K562 (cell line): ENCODE results near the gene SAMD4A. TPM values are rescaled to one million over a fixed set of nuclear protein-coding genes. Genes with fewer than 3 reads are reported as not detected.
A peak's percentile ranks its signal among the peaks of the same experiment; 100 is the strongest.

Source experiments
- ATAC-seq: fragments of 200-7000 bp; cut with Tn5 transposase; 3 replicates; pipeline ENCODE4 v1.9.1; 2020; ENCODE audit warnings: moderate library complexity
- BruUV-seq: library from RNA; stranded (reverse); fragments of 400-500 nt; replicated peaks from 2 replicates; lab custom pipeline; 2021; lab: Mats Ljungman, UMichigan
- CTCF ChIA-PET: fragments of 300-600 bp; formaldehyde crosslinking; extraction: SDS; loops from one replicate; lab custom pipeline; 2021; ENCODE audit warnings: low intra/inter-chr PET ratio; lab: Yijun Ruan, JAX
- POLR2A ChIA-PET: fragments of 300-600, 350-650 bp; sonication (Branson Sonifier 250); formaldehyde crosslinking; extraction: SDS; loops from one replicate; lab custom pipeline; 2021; ENCODE audit warnings: antibody characterized with exemption, inconsistent platforms; lab: Yijun Ruan, JAX
- DNase-seq, 4 experiments: peaks; one replicate each; pipeline versions ENCODE4 v3.0.0 to v3.0.0-alpha.2; 2011 to 2018; ENCODE audit warnings: low spot score in 3 of 4, mixed read lengths in 3 of 4; ENCODE audit errors: extremely low read depth in 1 of 4
- FAIRE-seq: peaks from 2 replicates; lab custom pipeline; 2011; peaks lifted over from hg19 to GRCh38; lab: Jason Lieb, UNC
- H2AFZ ChIP-seq: 2 replicates; pipeline ENCODE4 v1.6.0; 2011; ENCODE audit warnings: low read depth, low read length, control low read depth, inconsistent platforms
- H3K27ac ChIP-seq: fragments of 200-600 bp; 3 replicates; pipeline ENCODE4 v1.8.0; 2011; ENCODE audit warnings: low read depth, mild to moderate bottlenecking, control low read depth, inconsistent platforms, low read length, moderate library complexity, mixed read lengths; ENCODE audit errors: extremely low read depth
- H3K27me3 ChIP-seq, 2 experiments: fragments of 300-600 bp in 1 of 2; 2 replicates in 1 of 2; 3 replicates in 1 of 2; pipeline versions ENCODE4 v1.6.0 to v1.8.0; 2011; ENCODE audit warnings: inconsistent platforms in 2 of 2, low read length in 2 of 2, mild to moderate bottlenecking in 1 of 2, mixed read lengths in 1 of 2, moderate library complexity in 1 of 2; ENCODE audit not compliant: control insufficient read depth in 2 of 2, insufficient read depth in 2 of 2
- H3K36me3 ChIP-seq: fragments of 300-600 bp; 3 replicates; pipeline ENCODE4 v1.8.0; 2011; ENCODE audit warnings: mild to moderate bottlenecking, low read length, inconsistent platforms; ENCODE audit not compliant: control insufficient read depth, insufficient read depth
- H3K4me1 ChIP-seq, 2 experiments: fragments of 200-600 bp in 1 of 2; replicated peaks in 1 of 2; 2 replicates in 1 of 2; 3 replicates in 1 of 2; pipeline versions ENCODE4 v1.5.1 to v1.8.0; 2011; ENCODE audit warnings: inconsistent platforms in 2 of 2, low read length in 2 of 2, mild to moderate bottlenecking in 1 of 2, mixed read lengths in 1 of 2, moderate library complexity in 1 of 2; ENCODE audit not compliant: control insufficient read depth in 2 of 2, insufficient read depth in 2 of 2
- H3K4me2 ChIP-seq: 2 replicates; pipeline ENCODE4 v1.6.1; 2011; ENCODE audit warnings: low read length, control low read depth, inconsistent platforms, mixed read lengths; ENCODE audit not compliant: insufficient read depth
- H3K4me3 ChIP-seq: fragments of 200-600 bp; sonication (generic), shearing (Covaris generic); 2 replicates; pipeline ENCODE4 v1.5.1; 2016; ENCODE audit warnings: control low read depth, inconsistent platforms
- H3K79me2 ChIP-seq: fragments of 200-600 bp; 3 replicates; pipeline ENCODE4 v1.8.0; 2011; ENCODE audit warnings: low read length, inconsistent platforms; ENCODE audit not compliant: control insufficient read depth, insufficient read depth
- H3K9ac ChIP-seq, 2 experiments: 2 replicates each; pipeline versions ENCODE4 v1.6.0 to v1.6.1; 2011; ENCODE audit warnings: low read depth in 2 of 2, low read length in 2 of 2, control low read depth in 1 of 2, inconsistent platforms in 1 of 2, mild to moderate bottlenecking in 1 of 2, mixed read lengths in 1 of 2; ENCODE audit not compliant: insufficient read depth in 1 of 2
- H3K9me1 ChIP-seq: one replicate; pipeline ENCODE4 v1.6.0; 2011; ENCODE audit warnings: inconsistent platforms, mild to moderate bottlenecking, low read length, moderate library complexity; ENCODE audit not compliant: control insufficient read depth, insufficient read depth
- H3K9me3 ChIP-seq: replicated peaks from 2 replicates; pipeline ENCODE4 v1.5.1; 2011; ENCODE audit warnings: low read depth, low read length, inconsistent platforms; ENCODE audit not compliant: control insufficient read depth, insufficient read depth
- H4K20me1 ChIP-seq: replicated peaks from 2 replicates; pipeline ENCODE4 v1.6.1; 2011; ENCODE audit warnings: low read length, inconsistent platforms, mixed read lengths; ENCODE audit not compliant: control insufficient read depth, insufficient read depth
- CBX1 ChIP-seq: sonication (generic); IDR thresholded peaks from 2 replicates; pipeline ENCODE4 v1.6.1; 2016; ENCODE audit warnings: antibody characterized with exemption, low read depth, mild to moderate bottlenecking
- DDX20 ChIP-seq: fragments of 450-650 bp; IDR thresholded peaks from 2 replicates; pipeline ENCODE4 v1.6.1; 2016; ENCODE audit warnings: missing genetic modification characterization, low read depth, mild to moderate bottlenecking, missing compliant biosample characterization, moderate library complexity
- DMBX1 ChIP-seq: fragments of 250-450 bp; sonication (Bioruptor Pico); IDR thresholded peaks from 2 replicates; pipeline ENCODE4 v1.8.0; 2022; ENCODE audit warnings: inconsistent platforms, mild to moderate bottlenecking, moderate library complexity, borderline replicate concordance
- DPF2 ChIP-seq: fragments of 450-650 bp; IDR thresholded peaks from 2 replicates; pipeline ENCODE4 v1.6.1; 2016
- EGR1 ChIP-seq: fragments of 450-650 bp; conservative IDR thresholded peaks from 2 replicates; pipeline ENCODE4 v1.6.1; 2017; ENCODE audit warnings: mild to moderate bottlenecking
- GTF2F1 ChIP-seq: IDR thresholded peaks from 2 replicates; pipeline ENCODE4 v1.6.1; 2011; ENCODE audit warnings: low read depth, low read length, improper control_type of control experiment
- HNRNPLL ChIP-seq: fragments of 200-400 bp; formaldehyde crosslinking; IDR thresholded peaks from 2 replicates; pipeline ENCODE4 v1.6.1; 2017; ENCODE audit warnings: low read length, low read depth, mild to moderate bottlenecking; ENCODE audit not compliant: poor library complexity, severe bottlenecking
- KLF13 ChIP-seq: fragments of 450-650 bp; IDR thresholded peaks from 2 replicates; pipeline ENCODE4 v1.6.1; 2016; ENCODE audit warnings: missing genetic modification characterization, low read depth, mild to moderate bottlenecking, missing compliant biosample characterization, moderate library complexity, borderline replicate concordance
- TOE1 ChIP-seq, 2 experiments: fragments of 450-650 bp in 1 of 2; sonication (generic) in 1 of 2; formaldehyde crosslinking in 1 of 2; IDR thresholded peaks; 2 replicates each; pipeline versions ENCODE4 v1.7.1 to v1.8.0; 2016 to 2022; ENCODE audit warnings: borderline replicate concordance in 2 of 2, mild to moderate bottlenecking in 2 of 2, antibody characterized with exemption in 1 of 2, inconsistent platforms in 1 of 2, low read depth in 1 of 2, missing genetic modification reagents in 1 of 2, moderate library complexity in 1 of 2
- ZNF175 ChIP-seq: fragments of 200-800 bp; sonication (Bioruptor generic); IDR thresholded peaks from 2 replicates; pipeline ENCODE4 v1.6.1; 2016; ENCODE audit warnings: low read depth, mild to moderate bottlenecking, missing genetic modification characterization, missing compliant biosample characterization
- ZNF239 ChIP-seq: fragments of 250-450 bp; sonication (Bioruptor Pico); IDR thresholded peaks from 2 replicates; pipeline ENCODE4 v1.4.0; 2020; ENCODE audit warnings: mild to moderate bottlenecking
- ZNF830 ChIP-seq: fragments of 250-450 bp; sonication (Bioruptor Pico); IDR thresholded peaks from 2 replicates; pipeline ENCODE4 v1.5.0; 2021; ENCODE audit warnings: mild to moderate bottlenecking
- WGBS: fragments of 100-300 bp; shearing (Covaris generic); methylation state at CpG from one replicate; pipeline ENCODE4 v1.1.6; 2016; ENCODE audit warnings: low coverage, mixed read lengths; ENCODE audit not compliant: insufficient coverage; ENCODE audit errors: missing lambda C conversion rate; 5-methylcytosine and 5-hydroxymethylcytosine counted together
- in situ Hi-C: fragments of 300-500 bp; cut with MboI; formaldehyde crosslinking; loops from 4 replicates; pipeline ENCODE4 v1.15.0; 2018; ENCODE audit warnings: inconsistent platforms, mixed read lengths
- intact Hi-C: fragments of 100-400 bp; cut with micrococcal nuclease; formaldehyde crosslinking; loops from 2 replicates; pipeline ENCODE4 v1.14.2; 2022
- polyA plus RNA-seq, 8 experiments: library from polyadenylated mRNA; depleted of rRNA in 4 of 8; stranded (reverse) in 5 of 8; unstranded in 3 of 8; fragments of >200 nt; fragmentation: Nextera tagmentation in 2 of 8; fragmentation: Illumina TruSeq in 1 of 8; extraction: Ambion mirVana in 2 of 8; extraction: Trizol in 1 of 8; gene quantifications; 2 replicates each; pipeline versions ENCODE4 v1.2.1 to v1.2.3, GENCODE V29; 2011 to 2014; ENCODE audit warnings: inconsistent platforms in 1 of 8, missing spikeins in 1 of 8
- total RNA-seq, 7 experiments: library from RNA; depleted of rRNA in 6 of 7; stranded (reverse); fragments of >200 nt in 6 of 7; fragmentation: Illumina TruSeq in 2 of 7; extraction: Trizol in 2 of 7; gene quantifications; 2 replicates each; pipeline versions ENCODE4 v1.2.1 to v1.2.3, GENCODE V29; 2011 to 2021; ENCODE audit warnings: low replicate concordance in 1 of 7
- TF ChIP-seq, protein P1 (sequence below): fragments of 150-350 bp; conservative IDR thresholded peaks from 2 replicates; pipeline ENCODE4 v1.6.1; 2014; ENCODE audit warnings: low read length
- TF ChIP-seq, protein P2 (sequence below): fragments of 250-450 bp; sonication (Bioruptor Pico); IDR thresholded peaks from 2 replicates; pipeline ENCODE4 v1.5.0; 2021; ENCODE audit warnings: mild to moderate bottlenecking, borderline replicate concordance

SAMD4A gene
- total and polyA plus RNA-seq, 9 of the 15 experiments (the other 6 are each of a cell fraction or from before 2014, with no cell fraction given) = 0.66 to 6.8 (median 3.3) TPM

GRCh38 chr14:54766276-54767138 is 199.6 kb downstream of the SAMD4A start:
- no TSS peak for BruUV-seq
- Histone ChIP-seq H3K4me2 (peak overlapping the region; percentile 52), H4K20me1 (no peaks in the 10 kb centered on the region), H3K27ac (peak overlapping the region; percentile 62), H3K4me1 (peaks cover 7 to 24% of the 10 kb centered on the region in 2 experiments), H3K27me3 (no peaks in the 10 kb centered on the region), H3K9ac (peak overlapping the region; percentile 34 to 87; a peak in 3 of 4 replicates), H3K4me3 (no peak overlapping the region), H3K9me3 (no peaks in the 10 kb centered on the region), H3K36me3 (peaks cover 45% of the 10 kb centered on the region; the same call in 2 of the 3 replicates), H3K79me2 (no peaks in the 10 kb centered on the region; the same call in 2 of the 3 replicates), H3K9me1 (no peaks in the 10 kb centered on the region), H2AFZ (peak overlapping the region; percentile 63)
- ChIA-PET CTCF (no interaction called here), POLR2A (interaction anchor here (0.6 kb wide), 2 partner anchors 8 to 299 kb away, joined by 3 read pairs; no protein-coding TSS in a partner anchor)
- ATAC-seq (peak; percentile 67), DNase-seq (peak in 2 of 4 experiments; percentile 19 to 46), FAIRE-seq (peak; percentile 75)
- WGBS = 33% methylated on average over 13 of the region's 18 CpGs
- in situ Hi-C loops = no loop called here
- intact Hi-C loops = no loop called here
- TF ChIP-seq GTF2F1 (no peak), ZNF239 (CRISPR knock-in tag) (peak; percentile 65), DPF2 (0 out of 2 replicates have a peak, but pooled peaks have one; percentile 32), DDX20 (tag) (no peak), ZNF175 (CRISPR knock-in tag) (0 out of 2 replicates have a peak, but pooled peaks have one; percentile 56), EGR1 (0 out of 2 replicates have a peak, but pooled peaks have one; percentile 8), CBX1 (no peak), TOE1 (IDR thresholded peaks at IDR 0.05; ENCODE audit: borderline replicate concordance) (no peak), TOE1 (CRISPR knock-in tag; IDR thresholded peaks at IDR 0.05; ENCODE audit: borderline replicate concordance, low read depth) (no peak), HNRNPLL (no peak), DMBX1 (CRISPR knock-in tag) (0 out of 2 replicates have a peak, but pooled peaks have one; percentile 47), KLF13 (no peak), ZNF830 (CRISPR knock-in tag) (no peak)
- TF ChIP-seq, protein P1, sequence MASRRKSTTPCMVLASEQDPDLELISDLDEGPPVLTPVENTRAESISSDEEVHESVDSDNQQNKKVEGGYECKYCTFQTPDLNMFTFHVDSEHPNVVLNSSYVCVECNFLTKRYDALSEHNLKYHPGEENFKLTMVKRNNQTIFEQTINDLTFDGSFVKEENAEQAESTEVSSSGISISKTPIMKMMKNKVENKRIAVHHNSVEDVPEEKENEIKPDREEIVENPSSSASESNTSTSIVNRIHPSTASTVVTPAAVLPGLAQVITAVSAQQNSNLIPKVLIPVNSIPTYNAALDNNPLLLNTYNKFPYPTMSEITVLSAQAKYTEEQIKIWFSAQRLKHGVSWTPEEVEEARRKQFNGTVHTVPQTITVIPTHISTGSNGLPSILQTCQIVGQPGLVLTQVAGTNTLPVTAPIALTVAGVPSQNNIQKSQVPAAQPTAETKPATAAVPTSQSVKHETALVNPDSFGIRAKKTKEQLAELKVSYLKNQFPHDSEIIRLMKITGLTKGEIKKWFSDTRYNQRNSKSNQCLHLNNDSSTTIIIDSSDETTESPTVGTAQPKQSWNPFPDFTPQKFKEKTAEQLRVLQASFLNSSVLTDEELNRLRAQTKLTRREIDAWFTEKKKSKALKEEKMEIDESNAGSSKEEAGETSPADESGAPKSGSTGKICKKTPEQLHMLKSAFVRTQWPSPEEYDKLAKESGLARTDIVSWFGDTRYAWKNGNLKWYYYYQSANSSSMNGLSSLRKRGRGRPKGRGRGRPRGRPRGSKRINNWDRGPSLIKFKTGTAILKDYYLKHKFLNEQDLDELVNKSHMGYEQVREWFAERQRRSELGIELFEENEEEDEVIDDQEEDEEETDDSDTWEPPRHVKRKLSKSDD = no peak
- TF ChIP-seq, protein P2, sequence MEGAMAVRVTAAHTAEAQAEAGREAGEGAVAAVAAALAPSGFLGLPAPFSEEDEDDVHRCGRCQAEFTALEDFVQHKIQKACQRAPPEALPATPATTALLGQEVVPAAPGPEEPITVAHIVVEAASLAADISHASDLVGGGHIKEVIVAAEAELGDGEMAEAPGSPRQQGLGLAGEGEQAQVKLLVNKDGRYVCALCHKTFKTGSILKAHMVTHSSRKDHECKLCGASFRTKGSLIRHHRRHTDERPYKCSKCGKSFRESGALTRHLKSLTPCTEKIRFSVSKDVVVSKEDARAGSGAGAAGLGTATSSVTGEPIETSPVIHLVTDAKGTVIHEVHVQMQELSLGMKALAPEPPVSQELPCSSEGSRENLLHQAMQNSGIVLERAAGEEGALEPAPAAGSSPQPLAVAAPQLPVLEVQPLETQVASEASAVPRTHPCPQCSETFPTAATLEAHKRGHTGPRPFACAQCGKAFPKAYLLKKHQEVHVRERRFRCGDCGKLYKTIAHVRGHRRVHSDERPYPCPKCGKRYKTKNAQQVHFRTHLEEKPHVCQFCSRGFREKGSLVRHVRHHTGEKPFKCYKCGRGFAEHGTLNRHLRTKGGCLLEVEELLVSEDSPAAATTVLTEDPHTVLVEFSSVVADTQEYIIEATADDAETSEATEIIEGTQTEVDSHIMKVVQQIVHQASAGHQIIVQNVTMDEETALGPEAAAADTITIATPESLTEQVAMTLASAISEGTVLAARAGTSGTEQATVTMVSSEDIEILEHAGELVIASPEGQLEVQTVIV = no peak
